Activated CD4-positive, alpha-beta T cell treated with anti-CD3 and anti-CD28 coated beads, Interleukin-2, Interleukin-4, amounts not matched to agents 100 ng/mL and 50 ng/mL, durations not matched to agents 16 hours and 8 hours (primary cell): ENCODE measurements around the gene UPK3BL2.
"Not testable (repeated sequence)": the region's sequence is repeated elsewhere in the genome, so short reads cannot be mapped to it uniquely, and the experiment has no call there.

Source experiments
- DNase-seq: peaks from one replicate; pipeline ENCODE4 v3.0.0-alpha.2; 2020; ENCODE audit warnings: low spot score

UPK3BL2 gene

DNA sequence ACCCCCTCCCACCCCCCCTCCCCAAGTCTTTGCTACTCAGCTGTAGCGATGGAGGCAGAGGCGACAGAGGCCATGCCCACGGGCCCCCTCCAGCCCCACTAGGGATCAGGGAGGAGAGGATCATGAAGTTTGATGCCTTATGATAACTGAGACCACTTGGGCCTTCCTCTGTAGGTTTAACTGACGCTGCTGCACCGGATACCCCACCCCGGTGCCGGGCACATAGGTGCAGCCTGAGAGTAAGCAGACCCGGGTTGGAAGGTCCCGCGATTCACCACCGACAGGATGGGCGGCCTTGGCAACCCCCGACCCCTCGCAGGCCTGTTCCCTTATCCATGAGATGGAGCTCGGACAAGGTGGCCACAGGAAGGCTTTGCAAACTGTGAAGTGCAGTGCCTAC lies 49.5 kb downstream of the UPK3BL2 start:
- DNase-seq, result not testable (repeated sequence)

DNA sequence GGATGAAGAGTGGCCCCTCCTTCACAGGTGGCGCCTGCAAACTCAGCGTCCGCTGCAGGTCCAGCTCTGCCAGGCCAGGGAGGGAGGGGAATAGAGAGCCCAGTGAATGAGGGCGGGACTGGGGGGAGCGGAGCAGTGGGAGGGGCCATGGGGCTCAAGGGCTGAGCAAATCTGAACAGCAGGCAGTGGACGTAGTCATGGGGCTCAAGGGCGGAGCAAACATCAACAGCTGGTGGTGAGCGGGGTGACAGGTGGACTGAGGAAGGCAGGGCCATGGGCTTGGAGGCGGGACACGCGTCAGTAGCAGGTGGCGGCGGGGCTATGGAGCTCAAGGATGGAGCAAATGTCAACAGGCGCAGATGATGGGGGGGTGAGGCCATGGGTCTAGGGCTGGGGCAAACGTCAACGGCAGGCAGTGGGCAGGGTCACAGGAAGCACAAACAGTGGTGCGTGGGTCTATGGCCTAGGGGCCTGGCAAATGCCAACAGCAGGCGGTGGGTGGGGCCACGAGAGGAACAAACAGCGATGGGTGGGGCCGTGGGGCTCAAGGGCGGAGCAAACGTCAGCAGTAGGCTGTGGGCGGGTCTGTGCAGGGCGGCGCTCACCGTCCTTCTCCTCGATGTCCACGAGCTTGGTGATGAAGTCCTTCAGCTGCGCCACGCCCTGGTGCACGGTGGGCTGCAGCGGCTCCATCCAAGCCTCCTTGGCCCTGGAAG lies 50.1 kb downstream of the UPK3BL2 start:
- DNase-seq, result not testable (repeated sequence)

DNA sequence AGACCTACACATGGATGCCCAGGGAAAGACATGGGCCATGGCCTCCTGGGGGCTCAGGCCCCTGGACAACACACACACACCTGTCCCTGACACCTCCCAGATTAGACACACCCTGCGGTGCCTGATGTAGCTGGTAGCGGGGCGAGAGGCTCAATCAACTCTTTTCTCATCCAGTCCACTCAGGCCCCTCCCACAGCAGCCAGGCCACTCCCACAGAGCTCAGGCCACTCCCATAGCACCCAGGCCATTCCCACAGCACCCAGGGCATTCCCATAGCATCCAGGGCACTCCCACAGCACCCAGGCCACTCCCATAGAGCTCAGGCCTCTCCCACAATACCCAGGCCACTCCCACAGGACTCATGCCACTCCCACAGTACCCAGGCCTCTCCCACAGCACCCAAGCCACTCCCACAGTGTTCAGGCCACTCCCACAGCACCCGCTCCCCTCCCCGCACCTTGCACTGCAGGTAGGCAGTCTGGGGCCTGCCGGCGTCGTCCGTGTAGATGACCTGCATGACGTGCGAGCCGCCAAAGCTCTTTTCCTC lies 52.9 kb downstream of the UPK3BL2 start:
- DNase-seq, result not testable (repeated sequence)
